HEK293T (cell line): Measurements from ENCODE around the gene ZBTB38.

Experiments used
- BHLHE40 ChIP-seq: fragments of 450-650 bp; IDR thresholded peaks from 2 replicates; pipeline ENCODE4 v1.6.1; 2016; ENCODE audit warnings: mild to moderate bottlenecking, moderate library complexity, borderline replicate concordance
- FOXA1 ChIP-seq: fragments of 450-650 bp; IDR thresholded peaks from 2 replicates; pipeline ENCODE4 v1.6.1; 2016; ENCODE audit warnings: mild to moderate bottlenecking
- FOXK2 ChIP-seq: fragments of 450-650 bp; IDR thresholded peaks from 2 replicates; pipeline ENCODE4 v1.6.1; 2016; ENCODE audit warnings: mild to moderate bottlenecking
- HDGF ChIP-seq: fragments of 450-650 bp; IDR thresholded peaks from 2 replicates; pipeline ENCODE4 v1.6.1; 2017; ENCODE audit warnings: antibody characterized with exemption, borderline replicate concordance
- L3MBTL2 ChIP-seq: fragments of 450-650 bp; conservative IDR thresholded peaks from 2 replicates; pipeline ENCODE4 v1.6.1; 2016; ENCODE audit warnings: mild to moderate bottlenecking
- NFRKB ChIP-seq: fragments of 450-650 bp; IDR thresholded peaks from 2 replicates; pipeline ENCODE4 v1.6.1; 2016; ENCODE audit warnings: mild to moderate bottlenecking, moderate library complexity
- SP1 ChIP-seq: fragments of 450-650 bp; IDR thresholded peaks from 2 replicates; pipeline ENCODE4 v1.6.1; 2017
- SUZ12 ChIP-seq: fragments of 450-650 bp; IDR thresholded peaks from 2 replicates; pipeline ENCODE4 v1.6.1; 2016; ENCODE audit warnings: mild to moderate bottlenecking
- TARDBP ChIP-seq: fragments of 450-650 bp; IDR thresholded peaks from 2 replicates; pipeline ENCODE4 v1.6.1; 2016
- ZNF384 ChIP-seq: fragments of 450-650 bp; IDR thresholded peaks from 2 replicates; pipeline ENCODE4 v1.6.1; 2016
- TF ChIP-seq, protein P1 (sequence below): fragments of 450-650 bp; IDR thresholded peaks from 2 replicates; pipeline ENCODE4 v1.6.1; 2016

DNA sequence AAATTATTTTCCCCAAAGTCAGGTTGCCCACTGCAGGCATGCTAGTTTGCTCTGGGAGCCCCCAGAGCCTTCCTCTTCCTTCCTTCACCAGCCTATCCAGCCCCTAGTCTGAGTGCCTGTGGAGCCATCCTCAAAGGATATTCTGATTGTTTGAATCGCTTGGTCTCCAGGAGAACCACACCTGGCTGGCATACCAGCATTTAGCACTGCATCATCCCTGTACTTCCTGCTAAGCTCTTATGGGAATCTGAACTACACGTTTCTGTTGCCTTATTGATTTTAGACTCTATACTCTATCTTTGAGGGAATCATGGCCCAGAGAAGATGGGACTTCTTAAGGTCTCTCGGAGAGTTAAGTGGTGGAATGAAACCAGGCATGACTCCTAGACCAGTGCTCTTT, 26.3 kb downstream of the ZBTB38 start:
- no peak for TF ChIP-seq SUZ12
- TF ChIP-seq FOXA1, result no peak
- no peak for TF ChIP-seq SP1
- TF ChIP-seq L3MBTL2, result no peak
- no peak for TF ChIP-seq NFRKB
- no peak for TF ChIP-seq TARDBP
- no peak for TF ChIP-seq BHLHE40
- no peak for TF ChIP-seq ZNF384
- no peak for TF ChIP-seq HDGF
- TF ChIP-seq, protein P1, sequence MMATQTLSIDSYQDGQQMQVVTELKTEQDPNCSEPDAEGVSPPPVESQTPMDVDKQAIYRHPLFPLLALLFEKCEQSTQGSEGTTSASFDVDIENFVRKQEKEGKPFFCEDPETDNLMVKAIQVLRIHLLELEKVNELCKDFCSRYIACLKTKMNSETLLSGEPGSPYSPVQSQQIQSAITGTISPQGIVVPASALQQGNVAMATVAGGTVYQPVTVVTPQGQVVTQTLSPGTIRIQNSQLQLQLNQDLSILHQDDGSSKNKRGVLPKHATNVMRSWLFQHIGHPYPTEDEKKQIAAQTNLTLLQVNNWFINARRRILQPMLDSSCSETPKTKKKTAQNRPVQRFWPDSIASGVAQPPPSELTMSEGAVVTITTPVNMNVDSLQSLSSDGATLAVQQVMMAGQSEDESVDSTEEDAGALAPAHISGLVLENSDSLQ, result no peak
- TF ChIP-seq FOXK2, result no peak
